Skeletal muscle tissue (tissue), 4 donors: ENCODE measurements around the gene FXYD4. TPM values are rescaled to one million over a fixed set of nuclear protein-coding genes. Genes with fewer than 3 reads are reported as not detected.
A peak's percentile ranks its signal among the peaks of the same experiment; 100 is the strongest.

Experiments
- H3K27ac ChIP-seq: one replicate; pipeline ENCODE4 v1.7.0; 2013; ENCODE audit warnings: mild to moderate bottlenecking, low read depth, low read length, inconsistent platforms
- H3K27me3 ChIP-seq, 3 donors: one replicate each; pipeline ENCODE4 v1.7.0; 2013; ENCODE audit warnings: low read length in 3 of 3; ENCODE audit not compliant: control insufficient read depth in 3 of 3, insufficient read depth in 3 of 3
- H3K36me3 ChIP-seq, 3 donors: one replicate each; pipeline ENCODE4 v1.7.0; 2013; ENCODE audit warnings: low read length in 3 of 3; ENCODE audit not compliant: control insufficient read depth in 3 of 3, insufficient read depth in 3 of 3
- H3K4me1 ChIP-seq, 3 donors: one replicate each; pipeline ENCODE4 v1.7.0; 2013; ENCODE audit warnings: low read length in 3 of 3, mild to moderate bottlenecking in 3 of 3; ENCODE audit not compliant: control insufficient read depth in 3 of 3, insufficient read depth in 3 of 3
- H3K4me3 ChIP-seq, 3 donors: one replicate each; pipeline ENCODE4 v1.7.0; 2013; ENCODE audit warnings: low read length in 3 of 3
- H3K9ac ChIP-seq, 3 donors: one replicate each; pipeline ENCODE4 v1.7.0; 2013; ENCODE audit warnings: low read length in 3 of 3, mild to moderate bottlenecking in 3 of 3, moderate library complexity in 2 of 3, low read depth in 1 of 3
- H3K9me3 ChIP-seq, 3 donors: one replicate each; pipeline ENCODE4 v1.7.0; 2013; ENCODE audit warnings: low read length in 3 of 3; ENCODE audit not compliant: control insufficient read depth in 3 of 3
- total RNA-seq: library from RNA; depleted of rRNA; stranded (reverse); fragments of >200 nt; gene quantifications from one replicate; pipeline ENCODE4 v1.2.3, GENCODE V29; 2014
- donor health status: Osteomylitis.

Gene FXYD4
- total RNA-seq, 1 donor from 2014 or later: not detected

- Histone ChIP-seq H3K9ac (no peak overlapping the region), H3K27me3 (no peaks in the 10 kb centered on the region), H3K4me1 (peaks cover 34 to 62% (median 41%) of the 10 kb centered on the region in 3 donors), H3K27ac (no peak overlapping the region), H3K9me3 (no peaks in the 10 kb centered on the region), H3K4me3 (no peak overlapping the region), H3K36me3 (peaks cover 0 to 12% (median 6%) of the 10 kb centered on the region in 3 donors)
These were observed 28.2 kb downstream of the FXYD4 start for GRCh38 chr10:43399320-43400310.

GRCh38 chr10:43401627-43402026, 30.2 kb downstream of the FXYD4 start:
- H3K9ac ChIP-seq: peak overlapping the region in 1 of 3 donors; percentile 33
- peaks cover 0 to 7% (median 6%) of the 10 kb centered on the region in 3 donors for H3K36me3 ChIP-seq
- no peak overlapping the region for H3K4me3 ChIP-seq
- no peaks in the 10 kb centered on the region for H3K9me3 ChIP-seq
- peaks cover 34 to 56% (median 41%) of the 10 kb centered on the region in 3 donors for H3K4me1 ChIP-seq
- H3K27me3 ChIP-seq: no peaks in the 10 kb centered on the region
- H3K27ac ChIP-seq: no peak overlapping the region

GRCh38 chr10:43402176-43402575, 30.7 kb downstream of the FXYD4 start:
- Histone ChIP-seq H3K27ac (no peak overlapping the region), H3K9ac (no peak overlapping the region), H3K36me3 (peaks cover 0 to 7% (median 6%) of the 10 kb centered on the region in 3 donors), H3K9me3 (no peaks in the 10 kb centered on the region), H3K4me1 (peaks cover 34 to 56% (median 41%) of the 10 kb centered on the region in 3 donors), H3K4me3 (no peak overlapping the region), H3K27me3 (no peaks in the 10 kb centered on the region)

GRCh38 chr10:43402880-43403452, 31.5 kb downstream of the FXYD4 start:
- peaks cover 0 to 7% (median 6%) of the 10 kb centered on the region in 3 donors for H3K36me3 ChIP-seq
- H3K27ac ChIP-seq: no peak overlapping the region
- peaks cover 32 to 55% (median 36%) of the 10 kb centered on the region in 3 donors for H3K4me1 ChIP-seq

GRCh38 chr10:43403911-43404703, 32.7 kb downstream of the FXYD4 start:
- Histone ChIP-seq H3K36me3 (peaks cover 0 to 7% (median 6%) of the 10 kb centered on the region in 3 donors), H3K4me3 (no peak overlapping the region), H3K9me3 (no peaks in the 10 kb centered on the region), H3K27ac (no peak overlapping the region), H3K4me1 (peaks cover 28 to 47% (median 32%) of the 10 kb centered on the region in 3 donors), H3K27me3 (no peaks in the 10 kb centered on the region), H3K9ac (no peak overlapping the region)

More at GRCh38 chr10:43402880-43403452, 31.5 kb downstream of the FXYD4 start:
- no peak overlapping the region for H3K9ac ChIP-seq
- no peaks in the 10 kb centered on the region for H3K9me3 ChIP-seq
- no peak overlapping the region for H3K4me3 ChIP-seq
- no peaks in the 10 kb centered on the region for H3K27me3 ChIP-seq

GRCh38 chr10:43404704-43405084, 33.3 kb downstream of the FXYD4 start:
- peaks cover 0 to 7% (median 2%) of the 10 kb centered on the region in 3 donors for H3K36me3 ChIP-seq
- no peak overlapping the region for H3K4me3 ChIP-seq
- H3K27ac ChIP-seq: no peak overlapping the region
- peaks cover 28 to 45% (median 31%) of the 10 kb centered on the region in 3 donors for H3K4me1 ChIP-seq
- no peaks in the 10 kb centered on the region for H3K9me3 ChIP-seq
- H3K27me3 ChIP-seq: no peaks in the 10 kb centered on the region
- H3K9ac ChIP-seq: no peak overlapping the region

GRCh38 chr10:43407148-43407575, 35.7 kb downstream of the FXYD4 start:
- Histone ChIP-seq H3K36me3 (peaks cover 0 to 7% (median 2%) of the 10 kb centered on the region in 3 donors), H3K4me1 (peaks cover 19 to 39% (median 25%) of the 10 kb centered on the region in 3 donors), H3K9ac (peak overlapping the region; percentile 84 to 92 (median 87)), H3K4me3 (peak overlapping the region; percentile 83 to 89 (median 88)), H3K27me3 (no peaks in the 10 kb centered on the region), H3K9me3 (no peaks in the 10 kb centered on the region), H3K27ac (peak overlapping the region; percentile 99)

GRCh38 chr10:43407576-43408330, 36.3 kb downstream of the FXYD4 start:
- peak overlapping the region; percentile 99 for H3K27ac ChIP-seq
- peaks cover 15 to 37% (median 25%) of the 10 kb centered on the region in 3 donors for H3K4me1 ChIP-seq
- H3K9ac ChIP-seq: peak overlapping the region; percentile 84 to 92 (median 87)
- H3K36me3 ChIP-seq: peaks cover 0 to 6% (median 2%) of the 10 kb centered on the region in 3 donors
- no peaks in the 10 kb centered on the region for H3K9me3 ChIP-seq
- H3K27me3 ChIP-seq: no peaks in the 10 kb centered on the region
- peak overlapping the region; percentile 83 to 89 (median 88) for H3K4me3 ChIP-seq

GRCh38 chr10:43408331-43408709, 36.9 kb downstream of the FXYD4 start:
- H3K27me3 ChIP-seq: no peaks in the 10 kb centered on the region
- peak overlapping the region; percentile 83 to 89 (median 88) for H3K4me3 ChIP-seq
- peaks cover 0 to 2% (median 2%) of the 10 kb centered on the region in 3 donors for H3K36me3 ChIP-seq
- H3K27ac ChIP-seq: peak overlapping the region; percentile 99
- H3K9me3 ChIP-seq: no peaks in the 10 kb centered on the region
- H3K9ac ChIP-seq: peak overlapping the region; percentile 84 to 92 (median 87)
- H3K4me1 ChIP-seq: peaks cover 15 to 31% (median 25%) of the 10 kb centered on the region in 3 donors
